SK-N-SH (cell line): ENCODE data around the gene RYR3.

Experiments used
- CHD2 ChIP-seq: fragments of 150-350 bp; IDR thresholded peaks from 2 replicates; pipeline ENCODE4 v1.6.1; 2018; ENCODE audit warnings: low read length; ENCODE audit not compliant: partially characterized antibody
- CTCF ChIP-seq: fragments of 200-600 bp; sonication (generic); IDR thresholded peaks from 2 replicates; pipeline ENCODE4 v1.6.1; 2017; ENCODE audit warnings: antibody characterized with exemption, mild to moderate bottlenecking, moderate library complexity
- GATA2 ChIP-seq: sonication (generic); formaldehyde crosslinking; IDR thresholded peaks from 2 replicates; pipeline ENCODE4 v1.5.0; 2020; ENCODE audit warnings: mild to moderate bottlenecking, missing genetic modification reagents
- REST ChIP-seq: IDR thresholded peaks from 2 replicates; pipeline ENCODE4 v1.6.1; 2012; ENCODE audit warnings: mild to moderate bottlenecking, low read depth, low read length, moderate library complexity
- SMC3 ChIP-seq: IDR thresholded peaks from 2 replicates; pipeline ENCODE4 v1.6.1; 2012; ENCODE audit warnings: low read depth, low read length, improper control_type of control experiment
- TCF12 ChIP-seq: IDR thresholded peaks from 2 replicates; pipeline ENCODE4 v1.4.0; 2012
- TEAD4 ChIP-seq: IDR thresholded peaks from 2 replicates; pipeline ENCODE4 v1.4.0; 2012; ENCODE audit warnings: mild to moderate bottlenecking, borderline replicate concordance; ENCODE audit not compliant: insufficient read depth
- YY1 ChIP-seq: IDR thresholded peaks from 2 replicates; pipeline ENCODE4 v1.4.0; 2012; ENCODE audit warnings: low read depth, mild to moderate bottlenecking

- TF ChIP-seq REST (no peak), CTCF (no peak), TCF12 (no peak), SMC3 (no peak), TEAD4 (no peak), GATA2 (no peak), CHD2 (no peak), YY1 (no peak)
These were observed 528.8 kb downstream of the RYR3 start for GRCh38 chr15:33839540-33839939.
